ENCODE data around the gene MYH16. TPM values are rescaled to one million over a fixed set of nuclear protein-coding genes. Genes with fewer than 3 reads are reported as not detected.

The MYH16 gene
- total and polyA plus RNA-seq, 2 experiments from 2014 or later = not detected

GRCh38 chr7:99309111-99309510 is 36.5 kb downstream of the MYH16 start:
- Mint-ChIP-seq H3K27me3 (ENCODE audit: insufficient read depth, low read depth, poor library complexity) (peaks cover 6% of the 10 kb centered on the region), H3K36me3 (ENCODE audit: low read depth) (peaks cover 4% of the 10 kb centered on the region; the same call in 2 of the 3 replicates), H3K27ac (no peak overlapping the region), H3K4me3 (no peak overlapping the region), H3K4me1 (no peaks in the 10 kb centered on the region), H3K9me3 (peaks cover 4% of the 10 kb centered on the region; the same call in 2 of the 3 replicates)
- Histone ChIP-seq H3K27me3 (ENCODE audit: insufficient read depth) (no peaks in the 10 kb centered on the region), H3K9me2 (ENCODE audit: insufficient read depth) (no peaks in the 10 kb centered on the region), H3K36me3 (ENCODE audit: insufficient read depth) (no peaks in the 10 kb centered on the region), H3F3A (replicated peaks; ENCODE audit: low read depth) (no peaks in the 10 kb centered on the region), H2AFZ (no peak overlapping the region), H3K4me1 (ENCODE audit: insufficient read depth) (no peaks in the 10 kb centered on the region), H3K4me2 (no peak overlapping the region), H3K4me3 (no peak overlapping the region), H4K20me1 (replicated peaks; ENCODE audit: insufficient read depth) (no peaks in the 10 kb centered on the region), H3K79me2 (replicated peaks; ENCODE audit: insufficient read depth) (no peaks in the 10 kb centered on the region), H3K27ac (ENCODE audit: low read depth) (no peak overlapping the region)
- ATAC-seq = no peak
- no peak for DNase-seq (ENCODE audit: low spot score)
- TF ChIP-seq ZNF114 (CRISPR knock-in tag; IDR thresholded peaks at IDR 0.05) = no peak
- no peak for TF ChIP-seq CREB1 (CRISPR knock-in tag; IDR thresholded peaks at IDR 0.05; ENCODE audit: low read depth)
- no peak for TF ChIP-seq CTCF (conservative IDR thresholded peaks at IDR 0.05; ENCODE audit: low read depth in 2 of 2)
- no peak for TF ChIP-seq ETS1 (IDR thresholded peaks at IDR 0.05)
- TF ChIP-seq JUNB (IDR thresholded peaks at IDR 0.05; ENCODE audit: unreplicated experiment) = no peak
- no peak for TF ChIP-seq EZH2phosphoT487 (IDR thresholded peaks at IDR 0.05; ENCODE audit: unreplicated experiment)
- TF ChIP-seq NANOG (IDR thresholded peaks at IDR 0.05; ENCODE audit: borderline replicate concordance) = no peak
- TF ChIP-seq EZH2 (IDR thresholded peaks at IDR 0.05; ENCODE audit: low read depth, unreplicated experiment) = no peak
- no peak for TF ChIP-seq REST (IDR thresholded peaks at IDR 0.05; ENCODE audit: unreplicated experiment)
- TF ChIP-seq POLR2AphosphoS5 (IDR thresholded peaks at IDR 0.05; ENCODE audit: low read depth) = no peak
- TF ChIP-seq ZNF331 (CRISPR knock-in tag; IDR thresholded peaks at IDR 0.05; ENCODE audit: low read depth) = no peak
- TF ChIP-seq STAT1 (IDR thresholded peaks at IDR 0.05; ENCODE audit: unreplicated experiment) = no peak
- TF ChIP-seq ZNF462 (CRISPR knock-in tag; IDR thresholded peaks at IDR 0.05) = no peak
